ENCODE measurements around the gene SPSB2. TPM values are rescaled to one million over a fixed set of nuclear protein-coding genes. Genes with fewer than 3 reads are reported as not detected.
"Not testable (repeated sequence)": the region's sequence is repeated elsewhere in the genome, so short reads cannot be mapped to it uniquely, and the experiment has no call there.

SPSB2 gene
- total RNA-seq, 1 donor from 2014 or later = 30.2 TPM

- H3K36me3 ChIP-seq = peaks cover 33% of the 10 kb centered on the region
- H3K27ac ChIP-seq = no peak overlapping the region
- no peaks in the 10 kb centered on the region for H3K9me3 ChIP-seq
- TF ChIP-seq, protein P1, sequence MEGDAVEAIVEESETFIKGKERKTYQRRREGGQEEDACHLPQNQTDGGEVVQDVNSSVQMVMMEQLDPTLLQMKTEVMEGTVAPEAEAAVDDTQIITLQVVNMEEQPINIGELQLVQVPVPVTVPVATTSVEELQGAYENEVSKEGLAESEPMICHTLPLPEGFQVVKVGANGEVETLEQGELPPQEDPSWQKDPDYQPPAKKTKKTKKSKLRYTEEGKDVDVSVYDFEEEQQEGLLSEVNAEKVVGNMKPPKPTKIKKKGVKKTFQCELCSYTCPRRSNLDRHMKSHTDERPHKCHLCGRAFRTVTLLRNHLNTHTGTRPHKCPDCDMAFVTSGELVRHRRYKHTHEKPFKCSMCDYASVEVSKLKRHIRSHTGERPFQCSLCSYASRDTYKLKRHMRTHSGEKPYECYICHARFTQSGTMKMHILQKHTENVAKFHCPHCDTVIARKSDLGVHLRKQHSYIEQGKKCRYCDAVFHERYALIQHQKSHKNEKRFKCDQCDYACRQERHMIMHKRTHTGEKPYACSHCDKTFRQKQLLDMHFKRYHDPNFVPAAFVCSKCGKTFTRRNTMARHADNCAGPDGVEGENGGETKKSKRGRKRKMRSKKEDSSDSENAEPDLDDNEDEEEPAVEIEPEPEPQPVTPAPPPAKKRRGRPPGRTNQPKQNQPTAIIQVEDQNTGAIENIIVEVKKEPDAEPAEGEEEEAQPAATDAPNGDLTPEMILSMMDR (IDR thresholded peaks at IDR 0.05) = no peak
- peaks cover 39% of the 10 kb centered on the region for H3K4me1 ChIP-seq
- no peaks in the 10 kb centered on the region for H3K27me3 ChIP-seq
- ATAC-seq (peak; percentile 20), DNase-seq (peak; percentile 84)
- peak overlapping the region; percentile 96 for H3K4me3 ChIP-seq
- intact Hi-C loops (cut with DNase I) = loop anchor here (10.0 kb wide), 1 partner anchor 63 kb away; no protein-coding TSS in a partner anchor
Measured at GRCh38 chr12:6871052-6871957, 1.8 kb downstream of the SPSB2 start.

GRCh38 chr12:6870304-6870703, 2.8 kb downstream of the SPSB2 start:
- H3K27ac ChIP-seq, H3K4me3 ChIP-seq, H3K27me3 ChIP-seq, ATAC-seq, DNase-seq, H3K9me3 ChIP-seq: not testable (repeated sequence)
- Histone ChIP-seq H3K36me3 (peaks cover 27% of the 10 kb centered on the region), H3K4me1 (peaks cover 39% of the 10 kb centered on the region)
- intact Hi-C loops (cut with DNase I) = loop anchor here (10.0 kb wide), 1 partner anchor 64 kb away; no protein-coding TSS in a partner anchor

DNA sequence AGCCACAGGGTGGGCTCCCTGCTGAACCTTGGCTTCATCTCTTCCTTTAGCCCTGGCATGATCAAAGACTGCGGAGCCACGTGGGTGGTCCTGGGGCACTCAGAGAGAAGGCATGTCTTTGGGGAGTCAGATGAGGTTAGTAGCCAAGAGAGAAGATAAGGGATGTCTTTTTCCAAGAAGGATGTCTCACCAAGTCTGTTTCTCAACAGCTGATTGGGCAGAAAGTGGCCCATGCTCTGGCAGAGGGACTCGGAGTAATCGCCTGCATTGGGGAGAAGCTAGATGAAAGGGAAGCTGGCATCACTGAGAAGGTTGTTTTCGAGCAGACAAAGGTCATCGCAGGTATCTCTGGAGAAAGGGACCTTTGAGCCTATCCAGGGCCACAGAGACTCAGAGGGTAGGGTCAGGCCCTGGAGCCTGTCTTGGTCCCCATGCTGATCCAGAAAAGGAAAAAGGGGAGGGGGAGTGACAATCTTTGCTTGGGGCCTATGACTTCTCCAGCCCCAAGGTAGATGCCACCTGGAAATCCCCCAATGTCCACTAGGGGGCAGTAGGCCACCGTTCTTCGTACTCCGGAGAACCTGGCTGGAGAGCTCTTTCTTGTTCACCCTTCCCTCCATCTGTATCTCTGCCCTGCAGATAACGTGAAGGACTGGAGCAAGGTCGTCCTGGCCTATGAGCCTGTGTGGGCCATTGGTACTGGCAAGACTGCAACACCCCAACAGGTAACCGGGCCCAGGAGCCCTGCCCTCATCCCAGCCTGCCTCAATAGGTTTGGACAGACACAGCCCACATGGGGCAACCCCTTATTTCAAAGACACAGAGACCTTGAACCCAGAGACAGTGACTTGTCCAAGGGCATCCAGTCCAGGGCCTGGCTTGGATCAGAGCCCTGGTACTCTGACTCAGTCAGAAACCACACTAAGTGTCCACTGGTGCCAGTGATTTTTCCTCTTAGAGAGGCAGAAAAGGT, 3.8 kb downstream of the SPSB2 start:
- TF ChIP-seq, protein P1 (IDR thresholded peaks at IDR 0.05) = peak; percentile 90
- ATAC-seq (peak; percentile 21), DNase-seq (peak; percentile 83)
- Histone ChIP-seq H3K4me1 (peaks cover 39% of the 10 kb centered on the region), H3K9me3 (no peaks in the 10 kb centered on the region), H3K27ac (no peak overlapping the region), H3K36me3 (peaks cover 34% of the 10 kb centered on the region), H3K27me3 (no peaks in the 10 kb centered on the region), H3K4me3 (peak overlapping the region; percentile 100)
- intact Hi-C loops (cut with DNase I) = loop anchor here (10.0 kb wide), 1 partner anchor 65 kb away; no protein-coding TSS in a partner anchor

- Histone ChIP-seq H3K27me3 (no peaks in the 10 kb centered on the region), H3K36me3 (peaks cover 43% of the 10 kb centered on the region), H3K4me3 (peak overlapping the region; percentile 100), H3K4me1 (peaks cover 39% of the 10 kb centered on the region), H3K9me3 (no peaks in the 10 kb centered on the region), H3K27ac (peak overlapping the region; percentile 96)
- ATAC-seq (no peak), DNase-seq (no peak)
- TF ChIP-seq, protein P1 (IDR thresholded peaks at IDR 0.05) = no peak
- intact Hi-C loops (cut with DNase I) = no loop called here
Measured at GRCh38 chr12:6868211-6869048, 4.7 kb downstream of the SPSB2 start.

DNA sequence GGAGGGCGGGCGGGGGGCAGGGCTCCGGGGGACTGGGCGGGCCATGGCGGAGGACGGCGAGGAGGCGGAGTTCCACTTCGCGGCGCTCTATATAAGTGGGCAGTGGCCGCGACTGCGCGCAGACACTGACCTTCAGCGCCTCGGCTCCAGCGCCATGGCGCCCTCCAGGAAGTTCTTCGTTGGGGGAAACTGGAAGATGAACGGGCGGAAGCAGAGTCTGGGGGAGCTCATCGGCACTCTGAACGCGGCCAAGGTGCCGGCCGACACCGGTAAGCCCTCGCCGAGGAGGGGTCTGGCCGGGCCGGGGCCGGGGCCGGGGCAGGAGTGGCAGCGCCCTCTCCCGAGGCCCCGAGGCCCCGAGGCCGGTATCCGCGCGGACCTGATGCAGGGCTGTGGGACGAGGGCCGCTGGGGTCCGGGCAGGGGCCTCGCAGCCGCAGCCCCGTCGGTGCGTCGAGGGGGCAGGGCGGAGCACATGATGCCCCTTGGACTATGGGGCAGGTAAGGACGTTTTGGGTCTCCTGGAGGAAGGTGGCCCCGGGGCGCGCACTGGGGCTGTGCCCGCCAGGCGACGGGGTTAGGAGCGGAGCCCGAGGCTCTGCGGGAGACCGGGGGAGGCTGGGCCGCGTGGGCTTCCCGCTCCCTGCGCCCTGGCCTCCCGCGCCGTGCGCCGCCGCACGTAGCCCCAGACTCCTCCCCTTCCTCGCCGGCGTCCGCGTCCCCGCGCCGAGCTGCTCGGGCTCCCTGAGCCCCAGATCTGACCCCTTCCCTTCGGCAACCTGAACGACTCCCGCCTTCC, 5.5 kb downstream of the SPSB2 start, which contains the start of gene TPI1:
Gene TPI1 (plus strand): TSS at position 119 of the 798 bp plus-strand sequence. CDS start 36 bp downstream, at position 155.
- peak; percentile 93 for DNase-seq
- Histone ChIP-seq H3K27ac (peak within 1 kb of the TSS; percentile 96), H3K27me3 (no peaks in the 10 kb centered on the region), H3K4me3 (peak within 1 kb of the TSS; percentile 100), H3K36me3 (peaks cover 51% of the 10 kb centered on the region), H3K4me1 (peaks cover 39% of the 10 kb centered on the region), H3K9me3 (no peaks in the 10 kb centered on the region)
- intact Hi-C loops (cut with DNase I) = no loop called here
- peak; percentile 85 for ATAC-seq
- TF ChIP-seq, protein P1 (IDR thresholded peaks at IDR 0.05) = no peak
